ENCODE results near the gene ARHGEF3.

GRCh38 chr3:56744016-56744415 is 57.7 kb downstream of the ARHGEF3 start:
- TF ChIP-seq CTCF (IDR thresholded peaks at IDR 0.05; ENCODE audit: low read depth, low read length, poor library complexity, severe bottlenecking) = no peak
- TF ChIP-seq EZH2phosphoT487 (IDR thresholded peaks at IDR 0.05; ENCODE audit: borderline replicate concordance, low read length) = no peak
